HCT116 (cell line): ENCODE results near the gene CLP1. TPM values are rescaled to one million over a fixed set of nuclear protein-coding genes. Genes with fewer than 3 reads are reported as not detected.

Experiments
- ATAC-seq: fragments of 200-7000 bp; cut with Tn5 transposase; 2 replicates; pipeline ENCODE4 v1.9.1; 2020; ENCODE audit warnings: mild to moderate bottlenecking, moderate library complexity
- BruUV-seq: library from RNA; stranded (reverse); fragments of 400-500 nt; replicated peaks from 2 replicates; lab custom pipeline; 2021; lab: Mats Ljungman, UMichigan
- CTCF ChIA-PET: fragments of 300-600 bp; sonication (Branson Sonifier 250); formaldehyde crosslinking; loops from one replicate; lab custom pipeline; 2021; ENCODE audit warnings: antibody characterized with exemption; lab: Charles Lee
- POLR2A ChIA-PET: fragments of 300-600, 350-600 bp; sonication (Branson Sonifier 250); formaldehyde crosslinking; loops from one replicate; lab custom pipeline; 2021; ENCODE audit warnings: antibody characterized with exemption; lab: Charles Lee
- RAD21 ChIA-PET, 2 experiments: fragments of 300-600 bp; sonication (Branson Sonifier 250); formaldehyde crosslinking; loops; one replicate each; lab custom pipeline; 2023; ENCODE audit warnings: low total read pairs in 2 of 2; ENCODE audit not compliant: uncharacterized antibody in 2 of 2, unreplicated experiment in 2 of 2, low non-redundant PET in 1 of 2; lab: Charles Lee
- DNase-seq: peaks from one replicate; pipeline ENCODE4 v3.0.0-alpha.2; 2010; ENCODE audit warnings: low read depth, low spot score
- H2AFZ ChIP-seq: fragments of 200-600 bp; shearing (Covaris generic), sonication (generic); 2 replicates; pipeline ENCODE4 v1.6.1; 2017; ENCODE audit warnings: low read depth, mixed run types, mixed read lengths, antibody characterized with exemption, low read length; ENCODE audit not compliant: poor library complexity, severe bottlenecking
- H3K27ac ChIP-seq: 2 replicates; pipeline ENCODE4 v1.5.1; 2012; ENCODE audit warnings: low read depth, low read length
- H3K27me3 ChIP-seq: fragments of 200-600 bp; sonication (generic); 2 replicates; pipeline ENCODE4 v1.6.1; 2016; ENCODE audit warnings: mixed run types, low read length, mixed read lengths; ENCODE audit not compliant: insufficient read depth
- H3K36me3 ChIP-seq, 2 experiments: fragments of 200-500 bp in 1 of 2; fragments of 200-600 bp in 1 of 2; sonication (Bioruptor generic) in 1 of 2; sonication (generic) in 1 of 2; 2 replicates each; pipeline versions ENCODE4 v1.5.1 to v1.6.1; 2014 to 2016; ENCODE audit warnings: low read length in 2 of 2, inconsistent platforms in 1 of 2, mixed read lengths in 1 of 2, mixed run types in 1 of 2; ENCODE audit not compliant: insufficient read depth in 2 of 2, control insufficient read depth in 1 of 2
- H3K4me1 ChIP-seq, 2 experiments: fragments of 200-600 bp in 1 of 2; sonication (generic) in 1 of 2; 2 replicates each; pipeline versions ENCODE4 v1.5.1 to v1.6.1; 2012 to 2017; ENCODE audit warnings: low read length in 2 of 2, inconsistent platforms in 1 of 2, mild to moderate bottlenecking in 1 of 2, mixed read lengths in 1 of 2, mixed run types in 1 of 2, moderate library complexity in 1 of 2; ENCODE audit not compliant: insufficient read depth in 2 of 2, control insufficient read depth in 1 of 2
- H3K4me2 ChIP-seq: fragments of 200-600 bp; sonication (generic); 2 replicates; pipeline ENCODE4 v1.6.1; 2017; ENCODE audit warnings: mixed run types, low read length, mixed read lengths
- H3K4me3 ChIP-seq, 2 experiments: fragments of 200-600 bp in 1 of 2; sonication (generic) in 1 of 2; replicated peaks in 1 of 2; 2 replicates each; pipeline ENCODE4 v1.5.1; 2011 to 2016; ENCODE audit warnings: low read length in 2 of 2, control low read depth in 1 of 2, low read depth in 1 of 2, mild to moderate bottlenecking in 1 of 2, mixed read lengths in 1 of 2, mixed run types in 1 of 2
- H3K79me2 ChIP-seq: fragments of 200-600 bp; sonication (generic); 2 replicates; pipeline ENCODE4 v1.6.1; 2017; ENCODE audit warnings: mild to moderate bottlenecking, mixed run types, low read length, moderate library complexity, mixed read lengths; ENCODE audit not compliant: insufficient read depth
- H3K9ac ChIP-seq: fragments of 200-600 bp; sonication (generic); 2 replicates; pipeline ENCODE4 v1.6.1; 2016; ENCODE audit warnings: low read length, mixed read lengths
- H3K9me2 ChIP-seq: fragments of 200-600 bp; sonication (generic), shearing (Covaris generic); 2 replicates; pipeline ENCODE4 v1.6.1; 2017; ENCODE audit warnings: mixed run types, mild to moderate bottlenecking, moderate library complexity; ENCODE audit not compliant: insufficient read depth
- H3K9me3 ChIP-seq, 2 experiments: fragments of 200-500 bp in 1 of 2; fragments of 200-600 bp in 1 of 2; sonication (Bioruptor generic) in 1 of 2; sonication (generic) in 1 of 2; 2 replicates each; pipeline ENCODE4 v1.6.1; 2014 to 2017; ENCODE audit warnings: low read length in 2 of 2, mixed read lengths in 2 of 2, inconsistent platforms in 1 of 2, low read depth in 1 of 2, mild to moderate bottlenecking in 1 of 2, mixed run types in 1 of 2, moderate library complexity in 1 of 2; ENCODE audit not compliant: control insufficient read depth in 1 of 2, insufficient read depth in 1 of 2
- H4K20me1 ChIP-seq: fragments of 200-600 bp; sonication (generic), shearing (Covaris generic); 2 replicates; pipeline ENCODE4 v1.6.1; 2017; ENCODE audit warnings: mixed run types, mild to moderate bottlenecking, moderate library complexity; ENCODE audit not compliant: insufficient read depth
- CBX3 ChIP-seq: IDR thresholded peaks from 2 replicates; pipeline ENCODE4 v1.6.1; 2012; ENCODE audit warnings: low read depth
- EGR1 ChIP-seq: IDR thresholded peaks from 2 replicates; pipeline ENCODE4 v1.6.1; 2012; ENCODE audit warnings: low read depth
- EZH2 ChIP-seq: fragments of 200-600 bp; sonication (generic); IDR thresholded peaks from 2 replicates; pipeline ENCODE4 v1.6.1; 2017; ENCODE audit warnings: antibody characterized with exemption, mixed run types
- POLR2A ChIP-seq: IDR thresholded peaks from 2 replicates; pipeline ENCODE4 v1.7.0; 2011; ENCODE audit warnings: borderline replicate concordance; ENCODE audit not compliant: insufficient read depth, insufficient read length; ENCODE audit errors: extremely low read depth
- RAD21 ChIP-seq: IDR thresholded peaks from 2 replicates; pipeline ENCODE4 v1.6.1; 2012; ENCODE audit warnings: low read depth, mild to moderate bottlenecking
- SIN3A ChIP-seq: IDR thresholded peaks from 2 replicates; pipeline ENCODE4 v1.6.1; 2012; ENCODE audit warnings: low read depth
- SP1 ChIP-seq: IDR thresholded peaks from 2 replicates; pipeline ENCODE4 v1.6.1; 2012; ENCODE audit warnings: low read depth
- ZBTB33 ChIP-seq: IDR thresholded peaks from 2 replicates; pipeline ENCODE4 v1.6.1; 2011; ENCODE audit warnings: mild to moderate bottlenecking, low read length, moderate library complexity; ENCODE audit not compliant: insufficient replicate concordance; ENCODE audit errors: extremely low read depth
- intact Hi-C: fragments of 100-400 bp; cut with micrococcal nuclease; formaldehyde crosslinking; loops from 2 replicates; pipeline ENCODE4 v1.10.0; 2022
- total RNA-seq: library from RNA; stranded (reverse); gene quantifications from one replicate; pipeline ENCODE4 v1.2.1, GENCODE V29; 2021; ENCODE audit not compliant: unreplicated experiment

The CLP1 gene
- total RNA-seq, 1 experiment from 2014 or later = 17.7 TPM

GRCh38 chr11:57663975-57664374 is 6.4 kb downstream of the CLP1 start:
- Histone ChIP-seq H3K36me3 (peaks cover 11 to 18% of the 10 kb centered on the region in 2 experiments; a peak in 3 of 4 replicates), H3K79me2 (peaks cover 26% of the 10 kb centered on the region), H3K4me2 (no peak overlapping the region), H3K4me3 (no peak overlapping the region), H3K9me2 (no peaks in the 10 kb centered on the region), H3K4me1 (peaks cover 5 to 10% of the 10 kb centered on the region in 2 experiments; a peak in 3 of 4 replicates), H3K27ac (no peak overlapping the region), H3K27me3 (no peaks in the 10 kb centered on the region), H3K9ac (no peak overlapping the region), H2AFZ (no peak overlapping the region), H4K20me1 (no peaks in the 10 kb centered on the region), H3K9me3 (no peaks in the 10 kb centered on the region)
- POLR2A ChIA-PET = no interaction called here
- DNase-seq = no peak
- intact Hi-C loops = loop anchor here (1.0 to 10.0 kb wide), 3 partner anchors 623 to 1891 kb away; no protein-coding TSS in a partner anchor
- RAD21 ChIA-PET = no interaction called here
- CTCF ChIA-PET = interaction anchor here (0.7 kb wide), 1 partner anchor 92 kb away, joined by 3 read pairs; no protein-coding TSS in a partner anchor
- no peak for ATAC-seq
- no TSS peak for BruUV-seq
- no peak for TF ChIP-seq EGR1
- TF ChIP-seq ZBTB33 = no peak
- no peak for TF ChIP-seq CBX3
- no peak for TF ChIP-seq SP1
- no peak for TF ChIP-seq EZH2
- no peak for TF ChIP-seq POLR2A
- TF ChIP-seq RAD21 = no peak
- no peak for TF ChIP-seq SIN3A
